Measurements from ENCODE around the gene HSBP1L1. TPM values are rescaled to one million over a fixed set of nuclear protein-coding genes. Genes with fewer than 3 reads are reported as not detected.
"Not testable (repeated sequence)": the region's sequence is repeated elsewhere in the genome, so short reads cannot be mapped to it uniquely, and the experiment has no call there.

HSBP1L1 gene
- total RNA-seq, 2 donors from 2014 or later: 11.2 to 11.8 TPM

GRCh38 chr18:80000877-80001276 lies 36.4 kb downstream of the HSBP1L1 start:
- DNase-seq (no peak), ATAC-seq (replicated peaks in 1 of 2) (no peak)
- Mint-ChIP-seq H3K4me3 (no peak overlapping the region), H3K4me1 (ENCODE audit: low read depth) (peaks cover 7% of the 10 kb centered on the region), H3K27me3 (ENCODE audit: low read depth) (no peaks in the 10 kb centered on the region), H3K27ac (no peak overlapping the region), H3K36me3 (ENCODE audit: insufficient read depth in 2 of 2) (peaks cover 9 to 12% of the 10 kb centered on the region in 2 donors), H3K9me3 (peaks cover 9 to 14% of the 10 kb centered on the region in 2 donors)

- H3K27ac Mint-ChIP-seq: no peak overlapping the region
- peaks cover 9 to 14% of the 10 kb centered on the region in 2 donors for H3K9me3 Mint-ChIP-seq
- peaks cover 7% of the 10 kb centered on the region for H3K4me1 Mint-ChIP-seq (ENCODE audit: low read depth)
- no peak for ATAC-seq (replicated peaks in 1 of 2)
- no peak for DNase-seq
- peaks cover 9 to 12% of the 10 kb centered on the region in 2 donors for H3K36me3 Mint-ChIP-seq (ENCODE audit: insufficient read depth in 2 of 2)
- H3K27me3 Mint-ChIP-seq (ENCODE audit: low read depth): no peaks in the 10 kb centered on the region
- no peak overlapping the region for H3K4me3 Mint-ChIP-seq
These were observed 38.0 kb downstream of the HSBP1L1 start for GRCh38 chr18:80002468-80002867.

GRCh38 chr18:80004600-80005342 lies 40.3 kb downstream of the HSBP1L1 start:
- H3K4me3 Mint-ChIP-seq: no peak overlapping the region
- H3K9me3 Mint-ChIP-seq: peaks cover 10 to 14% of the 10 kb centered on the region in 2 donors
- peaks cover 10 to 12% of the 10 kb centered on the region in 2 donors for H3K36me3 Mint-ChIP-seq (ENCODE audit: insufficient read depth in 2 of 2)
- DNase-seq (no peak), ATAC-seq (replicated peaks in 1 of 2) (no peak)
- H3K4me1 Mint-ChIP-seq (ENCODE audit: low read depth): peaks cover 2% of the 10 kb centered on the region
- H3K27me3 Mint-ChIP-seq (ENCODE audit: low read depth): no peaks in the 10 kb centered on the region
- no peak overlapping the region for H3K27ac Mint-ChIP-seq

- H3K27me3 Mint-ChIP-seq (ENCODE audit: low read depth): no peaks in the 10 kb centered on the region
- ATAC-seq (replicated peaks in 1 of 2) (no peak), DNase-seq (no peak)
- peaks cover 4 to 5% of the 10 kb centered on the region in 2 donors for H3K36me3 Mint-ChIP-seq (ENCODE audit: insufficient read depth in 2 of 2)
- H3K4me3 Mint-ChIP-seq: no peak overlapping the region
- H3K27ac Mint-ChIP-seq: no peak overlapping the region
- peaks cover 4 to 5% of the 10 kb centered on the region in 2 donors for H3K9me3 Mint-ChIP-seq
- no peaks in the 10 kb centered on the region for H3K4me1 Mint-ChIP-seq (ENCODE audit: low read depth)
These were observed 42.3 kb downstream of the HSBP1L1 start for GRCh38 chr18:80006724-80007123.

- no peak overlapping the region for H3K27ac Mint-ChIP-seq
- DNase-seq: no peak
These were observed 45.5 kb downstream of the HSBP1L1 start for GRCh38 chr18:80009661-80010550.

GRCh38 chr18:80010551-80010906 lies 46.1 kb downstream of the HSBP1L1 start:
- Mint-ChIP-seq H3K9me3 (peaks cover 5 to 6% of the 10 kb centered on the region in 2 donors), H3K27me3 (ENCODE audit: low read depth) (no peaks in the 10 kb centered on the region), H3K4me1 (ENCODE audit: low read depth) (no peaks in the 10 kb centered on the region), H3K27ac (no peak overlapping the region), H3K36me3 (ENCODE audit: insufficient read depth in 2 of 2) (peaks cover 7 to 8% of the 10 kb centered on the region in 2 donors), H3K4me3 (no peak overlapping the region)
- ATAC-seq (replicated peaks in 1 of 2) (no peak), DNase-seq (no peak)

More at GRCh38 chr18:80009661-80010550, 45.5 kb downstream of the HSBP1L1 start:
- no peaks in the 10 kb centered on the region for H3K4me1 Mint-ChIP-seq (ENCODE audit: low read depth)
- ATAC-seq (replicated peaks in 1 of 2): no peak
- peaks cover 7 to 8% of the 10 kb centered on the region in 2 donors for H3K36me3 Mint-ChIP-seq (ENCODE audit: insufficient read depth in 2 of 2)
- H3K9me3 Mint-ChIP-seq: peaks cover 5 to 6% of the 10 kb centered on the region in 2 donors
- H3K27me3 Mint-ChIP-seq (ENCODE audit: low read depth): no peaks in the 10 kb centered on the region
- no peak overlapping the region for H3K4me3 Mint-ChIP-seq

- H3K27ac Mint-ChIP-seq; H3K4me1 Mint-ChIP-seq (ENCODE audit: low read depth); ATAC-seq (replicated peaks in 1 of 2); H3K27me3 Mint-ChIP-seq (ENCODE audit: low read depth); H3K36me3 Mint-ChIP-seq (ENCODE audit: insufficient read depth in 2 of 2); H3K9me3 Mint-ChIP-seq; DNase-seq; H3K4me3 Mint-ChIP-seq: not testable (repeated sequence)
These were observed 47.2 kb downstream of the HSBP1L1 start for GRCh38 chr18:80011496-80012137.

- ATAC-seq (replicated peaks in 1 of 2) (no peak), DNase-seq (no peak)
- no peaks in the 10 kb centered on the region for H3K4me1 Mint-ChIP-seq (ENCODE audit: low read depth)
- no peak overlapping the region for H3K4me3 Mint-ChIP-seq
- H3K36me3 Mint-ChIP-seq (ENCODE audit: insufficient read depth in 2 of 2): peaks cover 7 to 8% of the 10 kb centered on the region in 2 donors
- no peaks in the 10 kb centered on the region for H3K27me3 Mint-ChIP-seq (ENCODE audit: low read depth)
- peaks cover 4 to 5% of the 10 kb centered on the region in 2 donors for H3K9me3 Mint-ChIP-seq
- H3K27ac Mint-ChIP-seq: no peak overlapping the region
These were observed 48.3 kb downstream of the HSBP1L1 start for GRCh38 chr18:80012714-80013113.

Other genes with a start within 250 kb of the HSBP1L1 start
- not detected for gene KCNG2, start 166.7 kb upstream of the HSBP1L1 start, total RNA-seq
- 10 to 100 TPM; 35.1 to 40.1 TPM for gene SLC66A2, start 13.0 kb upstream of the HSBP1L1 start, total RNA-seq
- 100 to 1,000 TPM in 1 of 2 donors, 10 to 100 TPM in 1; 92.9 to 105 TPM for gene TXNL4A, start 23.9 kb downstream of the HSBP1L1 start, total RNA-seq
- gene RBFA, start 69.8 kb downstream of the HSBP1L1 start, total RNA-seq: 10 to 100 TPM; 13.9 to 17.7 TPM
- gene ADNP2, start 144.6 kb downstream of the HSBP1L1 start, total RNA-seq: 10 to 100 TPM; 25.1 to 33.4 TPM

All from activated T-cell treated with anti-CD3 and anti-CD28 coated beads, Interleukin-2, amount 50 U/mL, for 72 hours (primary cell).